Measurements from ENCODE around the gene SLX4IP. TPM values are rescaled to one million over a fixed set of nuclear protein-coding genes. Genes with fewer than 3 reads are reported as not detected.
A peak's percentile ranks its signal among the peaks of the same experiment; 100 is the strongest.

The SLX4IP gene
- total and polyA plus RNA-seq, 3 experiments from 2014 or later: 1.5 to 8.0 (median 7.0) TPM

GRCh38 chr20:10432079-10432478 is 3.0 kb upstream of the SLX4IP start:
- peaks cover 0 to 2% of the 10 kb centered on the region in 2 donors for H3K27me3 Mint-ChIP-seq
- Histone ChIP-seq H3K4me1 (ENCODE audit: insufficient read depth, low read length) (peaks cover 37% of the 10 kb centered on the region), H3K9me3 (ENCODE audit: low read length) (no peaks in the 10 kb centered on the region), H3K36me3 (ENCODE audit: insufficient read depth, low read length) (no peaks in the 10 kb centered on the region), H3K27me3 (ENCODE audit: insufficient read depth, low read length, poor library complexity, severe bottlenecking) (no peaks in the 10 kb centered on the region), H3K4me3 (ENCODE audit: low read length) (no peak overlapping the region), H3K27ac (ENCODE audit: low read depth, low read length) (no peak overlapping the region)
- no peak for DNase-seq
- ChIA-PET CTCF (no interaction called here), POLR2A (interaction anchor here (0.6 kb wide), 1 partner anchor 107 kb away, joined by 3 read pairs; no protein-coding TSS in a partner anchor)
- no peaks in the 10 kb centered on the region for H3K9me3 Mint-ChIP-seq
- H3K4me1 Mint-ChIP-seq: peaks cover 52 to 82% (median 75%) of the 10 kb centered on the region in 3 donors
- H3K27ac Mint-ChIP-seq: peak overlapping the region in 7 of 8 donors; percentile 7 to 78 (median 51)
- H3K4me3 Mint-ChIP-seq: peak overlapping the region; percentile 8 to 71 (median 47)
- H3K36me3 Mint-ChIP-seq: peaks cover 0 to 14% (median 0%) of the 10 kb centered on the region in 3 donors

GRCh38 chr20:10433014-10433622 is 2.0 kb upstream of the SLX4IP start:
- H3K9me3 Mint-ChIP-seq: no peaks in the 10 kb centered on the region
- peak overlapping the region; percentile 92 to 99 (median 94) for H3K4me3 Mint-ChIP-seq
- H3K27ac Mint-ChIP-seq: peak overlapping the region; percentile 93 to 99 (median 96)
- no peaks in the 10 kb centered on the region for H3K27me3 ChIP-seq (ENCODE audit: insufficient read depth, low read length, poor library complexity, severe bottlenecking)
- POLR2A ChIA-PET: interaction anchor here (1.1 to 1.8 kb wide), 2 partner anchors 78 to 103 kb away, joined by 3 to 5 read pairs; no protein-coding TSS in a partner anchor
- peaks cover 46 to 80% (median 76%) of the 10 kb centered on the region in 3 donors for H3K4me1 Mint-ChIP-seq
- H3K4me1 ChIP-seq (ENCODE audit: insufficient read depth, low read length): peaks cover 29% of the 10 kb centered on the region
- H3K4me3 ChIP-seq (ENCODE audit: low read length): peak overlapping the region; percentile 85
- no peaks in the 10 kb centered on the region for H3K36me3 ChIP-seq (ENCODE audit: insufficient read depth, low read length)
- peaks cover 0 to 2% of the 10 kb centered on the region in 2 donors for H3K27me3 Mint-ChIP-seq
- H3K9me3 ChIP-seq (ENCODE audit: low read length): no peaks in the 10 kb centered on the region
- DNase-seq: no peak
- H3K36me3 Mint-ChIP-seq: peaks cover 0 to 14% (median 0%) of the 10 kb centered on the region in 3 donors
- CTCF ChIA-PET: no interaction called here
- peak overlapping the region; percentile 91 for H3K27ac ChIP-seq (ENCODE audit: low read depth, low read length)

DNA sequence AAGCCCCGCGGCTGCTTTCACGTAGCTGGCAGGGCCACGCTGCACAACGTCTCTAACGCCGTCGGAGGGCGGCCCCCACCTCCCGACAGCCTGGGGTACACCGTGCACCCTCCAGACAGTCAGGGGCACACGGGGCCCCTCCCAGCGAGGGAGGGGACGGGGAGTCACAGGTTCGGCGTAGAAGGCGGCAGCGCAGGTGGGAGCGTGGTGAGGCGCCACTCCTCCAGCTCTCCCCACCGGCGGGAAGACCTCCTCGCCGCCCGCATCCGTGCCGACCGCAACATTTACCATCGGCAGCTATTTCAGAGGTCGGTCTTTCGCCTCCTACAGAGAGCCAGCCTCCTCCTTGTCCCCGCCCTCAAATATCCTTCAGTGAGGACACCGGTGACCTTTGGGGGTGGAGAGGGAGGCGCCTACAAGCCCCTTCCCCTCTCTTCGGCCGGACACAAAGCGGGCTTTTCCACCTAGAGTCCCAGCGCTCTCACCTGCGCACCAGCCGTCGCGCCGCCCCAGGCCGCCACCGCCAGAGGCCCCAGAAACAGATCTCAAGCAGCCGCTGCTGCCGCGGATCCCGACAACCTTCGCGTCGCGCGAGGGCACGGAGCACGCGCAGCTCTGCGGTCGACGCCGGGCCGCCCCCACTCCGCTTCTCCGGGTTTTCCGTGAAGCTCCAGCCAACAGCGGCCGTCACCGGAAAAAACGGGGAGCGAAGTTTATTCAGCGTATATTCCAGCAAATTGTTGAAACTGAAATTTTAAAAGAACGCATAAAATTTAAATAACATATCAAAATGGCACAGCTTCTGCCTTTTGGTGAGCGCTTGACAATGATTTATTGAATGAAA is 1.3 kb upstream of the SLX4IP start, which contains the start of gene MKKS:
TSS of gene MKKS (minus strand) at position 600 of the 844 bp plus-strand sequence. CDS start 20,708 bp downstream, outside the sequence.
- Histone ChIP-seq H3K27ac (ENCODE audit: low read depth, low read length) (peak within 1 kb of the TSS; percentile 91), H3K36me3 (ENCODE audit: insufficient read depth, low read length) (no peaks in the 10 kb centered on the region), H3K4me3 (ENCODE audit: low read length) (peak within 1 kb of the TSS; percentile 85), H3K4me1 (ENCODE audit: insufficient read depth, low read length) (peaks cover 25% of the 10 kb centered on the region), H3K27me3 (ENCODE audit: insufficient read depth, low read length, poor library complexity, severe bottlenecking) (no peaks in the 10 kb centered on the region), H3K9me3 (ENCODE audit: low read length) (no peaks in the 10 kb centered on the region)
- Mint-ChIP-seq H3K36me3 (peaks cover 0 to 14% (median 0%) of the 10 kb centered on the region in 3 donors), H3K27me3 (peaks cover 0 to 2% of the 10 kb centered on the region in 2 donors), H3K27ac (peak within 1 kb of the TSS; percentile 93 to 99 (median 96)), H3K4me1 (peaks cover 41 to 75% (median 73%) of the 10 kb centered on the region in 3 donors), H3K4me3 (peak within 1 kb of the TSS; percentile 92 to 99 (median 94)), H3K9me3 (no peaks in the 10 kb centered on the region)
- POLR2A ChIA-PET: interaction anchor here (0.7 to 1.8 kb wide), 7 partner anchors 11 to 455 kb away, joined by 3 to 7 read pairs (median 3); partner anchors contain the start of gene ANKEF1
- peak; percentile 79 to 90 (median 87) for DNase-seq
- CTCF ChIA-PET: interaction anchor here (0.9 to 1.1 kb wide), 4 partner anchors 16 to 456 kb away, joined by 3 read pairs; no protein-coding TSS in a partner anchor

- ChIA-PET POLR2A (interaction anchor here (0.7 to 1.8 kb wide), 7 partner anchors 10 to 456 kb away, joined by 3 to 7 read pairs (median 3); partner anchors contain the start of gene ANKEF1), CTCF (interaction anchor here (0.9 to 1.1 kb wide), 4 partner anchors 15 to 456 kb away, joined by 3 read pairs; no protein-coding TSS in a partner anchor)
- Histone ChIP-seq H3K4me1 (ENCODE audit: insufficient read depth, low read length) (peaks cover 25% of the 10 kb centered on the region), H3K9me3 (ENCODE audit: low read length) (no peaks in the 10 kb centered on the region), H3K4me3 (ENCODE audit: low read length) (peak overlapping the region; percentile 85), H3K27me3 (ENCODE audit: insufficient read depth, low read length, poor library complexity, severe bottlenecking) (no peaks in the 10 kb centered on the region), H3K36me3 (ENCODE audit: insufficient read depth, low read length) (no peaks in the 10 kb centered on the region), H3K27ac (ENCODE audit: low read depth, low read length) (peak overlapping the region; percentile 91)
- peak; percentile 49 to 82 (median 76) for DNase-seq
- Mint-ChIP-seq H3K36me3 (peaks cover 0 to 14% (median 0%) of the 10 kb centered on the region in 3 donors), H3K4me1 (peaks cover 35 to 69% (median 67%) of the 10 kb centered on the region in 3 donors), H3K9me3 (no peaks in the 10 kb centered on the region), H3K27ac (peak overlapping the region; percentile 93 to 99 (median 96)), H3K4me3 (peak overlapping the region; percentile 92 to 99 (median 94)), H3K27me3 (peaks cover 0 to 2% of the 10 kb centered on the region in 2 donors)
These were observed 656 bp upstream of the SLX4IP start for GRCh38 chr20:10434467-10434831.

- Histone ChIP-seq H3K9me3 (ENCODE audit: low read length) (no peaks in the 10 kb centered on the region), H3K4me3 (ENCODE audit: low read length) (no peak overlapping the region), H3K27me3 (ENCODE audit: insufficient read depth, low read length, poor library complexity, severe bottlenecking) (no peaks in the 10 kb centered on the region), H3K4me1 (ENCODE audit: insufficient read depth, low read length) (peaks cover 24% of the 10 kb centered on the region), H3K36me3 (ENCODE audit: insufficient read depth, low read length) (no peaks in the 10 kb centered on the region), H3K27ac (ENCODE audit: low read depth, low read length) (no peak overlapping the region)
- no peaks in the 10 kb centered on the region for H3K9me3 Mint-ChIP-seq
- H3K4me3 Mint-ChIP-seq: peak overlapping the region in 5 of 7 donors; percentile 93 to 99 (median 98)
- peaks cover 0 to 2% of the 10 kb centered on the region in 2 donors for H3K27me3 Mint-ChIP-seq
- no peak for DNase-seq
- POLR2A ChIA-PET: no interaction called here
- peaks cover 0 to 14% (median 2%) of the 10 kb centered on the region in 3 donors for H3K36me3 Mint-ChIP-seq
- peaks cover 27 to 53% (median 51%) of the 10 kb centered on the region in 3 donors for H3K4me1 Mint-ChIP-seq
- CTCF ChIA-PET: no interaction called here
- peak overlapping the region in 6 of 8 donors; percentile 15 to 99 (median 74) for H3K27ac Mint-ChIP-seq
These were observed 1.1 kb downstream of the SLX4IP start for GRCh38 chr20:10436053-10436699.

DNA sequence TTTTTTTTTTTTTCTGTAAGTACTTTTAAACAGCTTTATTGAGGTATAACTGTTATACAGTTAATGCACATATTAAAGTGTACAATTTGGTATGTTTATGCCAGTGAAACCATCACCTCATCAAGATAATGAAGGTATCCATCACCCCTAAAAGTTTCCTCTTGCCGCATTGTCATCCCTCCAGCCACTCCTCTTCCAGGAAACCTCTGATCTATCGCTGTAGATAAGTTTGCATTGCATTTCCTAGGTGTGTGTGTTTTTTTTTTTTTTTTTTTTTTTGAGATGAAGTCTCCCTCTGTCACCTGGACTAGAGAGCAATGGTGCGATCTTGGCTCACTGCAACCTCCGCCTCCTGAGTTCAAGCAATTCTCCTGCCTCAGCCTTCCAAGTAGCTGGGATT is 3.1 kb downstream of the SLX4IP start:
- no peaks in the 10 kb centered on the region for H3K9me3 ChIP-seq (ENCODE audit: low read length)
- POLR2A ChIA-PET: no interaction called here
- Mint-ChIP-seq H3K36me3 (peaks cover 0 to 14% (median 3%) of the 10 kb centered on the region in 3 donors), H3K4me1 (peaks cover 15 to 39% (median 36%) of the 10 kb centered on the region in 3 donors), H3K4me3 (peak overlapping the region in 1 of 7 donors; percentile 72), H3K9me3 (no peaks in the 10 kb centered on the region), H3K27ac (peak overlapping the region in 1 of 8 donors; percentile 36), H3K27me3 (peaks cover 0 to 3% of the 10 kb centered on the region in 2 donors)
- CTCF ChIA-PET: no interaction called here
- H3K36me3 ChIP-seq (ENCODE audit: insufficient read depth, low read length): no peaks in the 10 kb centered on the region
- DNase-seq: no peak
- H3K27me3 ChIP-seq (ENCODE audit: insufficient read depth, low read length, poor library complexity, severe bottlenecking): no peaks in the 10 kb centered on the region
- H3K4me3 ChIP-seq (ENCODE audit: low read length): no peak overlapping the region
- H3K27ac ChIP-seq (ENCODE audit: low read depth, low read length): no peak overlapping the region
- peaks cover 8% of the 10 kb centered on the region for H3K4me1 ChIP-seq (ENCODE audit: insufficient read depth, low read length)

- H3K36me3 ChIP-seq (ENCODE audit: insufficient read depth, low read length): no peaks in the 10 kb centered on the region
- H3K27ac ChIP-seq (ENCODE audit: low read depth, low read length): no peak overlapping the region
- Mint-ChIP-seq H3K36me3 (peaks cover 0 to 4% (median 0%) of the 10 kb centered on the region in 3 donors), H3K4me1 (peaks cover 18 to 29% (median 25%) of the 10 kb centered on the region in 3 donors), H3K4me3 (no peak overlapping the region), H3K9me3 (no peaks in the 10 kb centered on the region), H3K27ac (peak overlapping the region in 1 of 8 donors; percentile 72), H3K27me3 (peaks cover 0 to 1% of the 10 kb centered on the region in 2 donors)
- CTCF ChIA-PET: interaction anchor here (1.8 kb wide), 1 partner anchor 17 kb away, joined by 5 read pairs; no protein-coding TSS in a partner anchor
- peaks cover 6% of the 10 kb centered on the region for H3K4me1 ChIP-seq (ENCODE audit: insufficient read depth, low read length)
- H3K9me3 ChIP-seq (ENCODE audit: low read length): no peaks in the 10 kb centered on the region
- DNase-seq: no peak
- POLR2A ChIA-PET: interaction anchor here (0.6 kb wide), 1 partner anchor 10 kb away, joined by 3 read pairs; the partner anchor contains the start of gene MKKS
- H3K4me3 ChIP-seq (ENCODE audit: low read length): no peak overlapping the region
- H3K27me3 ChIP-seq (ENCODE audit: insufficient read depth, low read length, poor library complexity, severe bottlenecking): no peaks in the 10 kb centered on the region
These were observed 8.8 kb downstream of the SLX4IP start for GRCh38 chr20:10443936-10444335.

Measured in CD8-positive, alpha-beta memory T cell (primary cell).